ENCODE results near the gene HLA-DOA. TPM values are rescaled to one million over a fixed set of nuclear protein-coding genes. Genes with fewer than 3 reads are reported as not detected.

Gene HLA-DOA
- total RNA-seq, 4 donors from 2014 or later, result 0.20 to 2.9 (median 0.86) TPM

DNA sequence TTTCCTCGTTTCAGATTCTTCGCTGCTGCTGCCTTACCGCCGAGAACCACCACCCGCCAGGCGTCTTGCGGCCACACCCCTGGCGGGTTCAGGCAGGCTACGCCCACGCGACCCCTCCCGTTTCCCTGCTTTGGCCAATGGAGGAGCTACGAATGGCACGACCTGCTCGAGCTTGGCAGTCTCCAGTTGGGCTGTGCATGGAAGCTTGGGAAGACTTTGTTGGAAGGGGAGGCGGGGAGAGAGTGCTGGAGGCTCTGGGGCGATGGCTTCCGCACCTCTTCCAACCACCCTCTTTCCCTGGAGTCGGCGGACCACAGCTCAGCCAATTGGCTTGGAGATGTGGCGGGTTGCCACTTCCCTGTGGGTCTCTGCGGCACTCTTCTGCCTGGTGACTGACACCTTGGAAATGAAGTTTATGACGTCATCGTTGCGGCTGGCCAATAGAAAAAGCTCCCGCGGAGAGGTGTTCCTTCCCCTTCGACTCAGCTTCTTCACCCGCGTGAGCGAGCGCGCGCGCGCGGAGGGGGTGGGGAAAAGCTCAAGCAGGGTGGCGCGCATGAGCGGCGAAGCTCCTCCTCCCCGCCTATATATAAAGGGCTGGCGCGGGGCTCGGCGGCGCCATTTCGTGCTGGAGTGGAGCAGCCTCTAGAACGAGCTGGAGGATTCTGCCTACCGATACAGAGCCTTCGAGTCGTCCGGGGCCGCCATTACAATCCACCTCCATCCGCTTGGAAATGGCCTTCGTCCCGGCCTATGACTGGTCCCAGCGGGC, 37.6 kb downstream of the HLA-DOA start:
- ATAC-seq, result peak; percentile 59 to 67
- DNase-seq, result peak; percentile 100
- intact Hi-C loops (cut with DNase I; ENCODE audit: low total_unique reads), result loop anchor here (1.0 to 5.0 kb wide), 3 partner anchors 439 to 1309 kb away; partner anchors contain the start of genes C6orf47 and GPANK1
- peaks cover 0 to 37% of the 10 kb centered on the region in 2 donors for H3K36me3 ChIP-seq
- in situ Hi-C loops (cut with MboI; ENCODE audit: low sequenced_read_pairs in 4 of 4), result loop anchor here in 3 of 4 donors (25.0 kb wide), 3 partner anchors 441 to 1009 kb away; partner anchors contain the start of genes AGER (in 3 of the 3), AGPAT1 (in 3 of the 3), GPSM3 (in 3 of the 3) and PBX2 (in 3 of the 3)
- peaks cover 34% of the 10 kb centered on the region in 2 donors for H3K4me1 ChIP-seq
- H3K9me3 ChIP-seq, result no peaks in the 10 kb centered on the region
- TF ChIP-seq, protein P1, sequence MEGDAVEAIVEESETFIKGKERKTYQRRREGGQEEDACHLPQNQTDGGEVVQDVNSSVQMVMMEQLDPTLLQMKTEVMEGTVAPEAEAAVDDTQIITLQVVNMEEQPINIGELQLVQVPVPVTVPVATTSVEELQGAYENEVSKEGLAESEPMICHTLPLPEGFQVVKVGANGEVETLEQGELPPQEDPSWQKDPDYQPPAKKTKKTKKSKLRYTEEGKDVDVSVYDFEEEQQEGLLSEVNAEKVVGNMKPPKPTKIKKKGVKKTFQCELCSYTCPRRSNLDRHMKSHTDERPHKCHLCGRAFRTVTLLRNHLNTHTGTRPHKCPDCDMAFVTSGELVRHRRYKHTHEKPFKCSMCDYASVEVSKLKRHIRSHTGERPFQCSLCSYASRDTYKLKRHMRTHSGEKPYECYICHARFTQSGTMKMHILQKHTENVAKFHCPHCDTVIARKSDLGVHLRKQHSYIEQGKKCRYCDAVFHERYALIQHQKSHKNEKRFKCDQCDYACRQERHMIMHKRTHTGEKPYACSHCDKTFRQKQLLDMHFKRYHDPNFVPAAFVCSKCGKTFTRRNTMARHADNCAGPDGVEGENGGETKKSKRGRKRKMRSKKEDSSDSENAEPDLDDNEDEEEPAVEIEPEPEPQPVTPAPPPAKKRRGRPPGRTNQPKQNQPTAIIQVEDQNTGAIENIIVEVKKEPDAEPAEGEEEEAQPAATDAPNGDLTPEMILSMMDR (IDR thresholded peaks at IDR 0.05 in 4 of 5, conservative IDR thresholded peaks at IDR 0.05 in 1 of 5), result peak in 1 of 5 experiments; percentile 17
- peak; percentile 99 for TF ChIP-seq POLR2A (IDR thresholded peaks at IDR 0.05)
- H3K27ac ChIP-seq, result peak overlapping the region; percentile 97 to 100 (median 100)
- no peaks in the 10 kb centered on the region for H3K27me3 ChIP-seq
- H3K4me3 ChIP-seq, result peak overlapping the region; percentile 95 to 97 (median 96)

DNA sequence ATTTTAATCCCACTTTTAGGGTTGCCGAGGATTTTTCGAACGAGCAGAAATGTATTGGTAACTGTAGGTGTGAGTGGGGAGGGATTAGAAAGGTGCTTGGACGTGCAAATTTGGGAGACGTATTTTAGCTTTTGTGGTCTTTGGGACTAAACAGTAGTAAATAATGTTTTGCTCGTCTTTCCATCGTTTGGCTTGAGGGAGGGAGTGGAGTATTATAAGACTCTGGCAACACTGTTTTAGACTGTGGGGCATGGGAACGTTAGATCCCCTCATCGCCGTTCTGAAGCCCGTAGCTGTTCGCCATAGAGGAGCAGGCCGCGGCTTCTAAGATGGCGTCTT, 38.2 kb downstream of the HLA-DOA start:
- TF ChIP-seq, protein P1 (IDR thresholded peaks at IDR 0.05 in 4 of 5, conservative IDR thresholded peaks at IDR 0.05 in 1 of 5), result no peak
- no peak for TF ChIP-seq POLR2A (IDR thresholded peaks at IDR 0.05)
- Histone ChIP-seq H3K27ac (peak overlapping the region; percentile 97 to 100 (median 100)), H3K36me3 (peaks cover 0 to 31% of the 10 kb centered on the region in 2 donors), H3K4me1 (peaks cover 34% of the 10 kb centered on the region in 2 donors), H3K4me3 (peak overlapping the region; percentile 75 to 95 (median 78)), H3K27me3 (no peaks in the 10 kb centered on the region), H3K9me3 (no peaks in the 10 kb centered on the region)
- in situ Hi-C loops (cut with MboI; ENCODE audit: low sequenced_read_pairs in 4 of 4) (loop anchor here in 3 of 4 donors (25.0 kb wide), 3 partner anchors 441 to 1009 kb away; partner anchors contain the start of genes AGER (in 3 of the 3), AGPAT1 (in 3 of the 3), GPSM3 (in 3 of the 3) and PBX2 (in 3 of the 3)), intact Hi-C loops (cut with DNase I; ENCODE audit: low total_unique reads) (loop anchor here (1.0 to 5.0 kb wide), 3 partner anchors 439 to 1309 kb away; partner anchors contain the start of genes C6orf47 and GPANK1)
- DNase-seq, result no peak
- ATAC-seq, result no peak

DNA sequence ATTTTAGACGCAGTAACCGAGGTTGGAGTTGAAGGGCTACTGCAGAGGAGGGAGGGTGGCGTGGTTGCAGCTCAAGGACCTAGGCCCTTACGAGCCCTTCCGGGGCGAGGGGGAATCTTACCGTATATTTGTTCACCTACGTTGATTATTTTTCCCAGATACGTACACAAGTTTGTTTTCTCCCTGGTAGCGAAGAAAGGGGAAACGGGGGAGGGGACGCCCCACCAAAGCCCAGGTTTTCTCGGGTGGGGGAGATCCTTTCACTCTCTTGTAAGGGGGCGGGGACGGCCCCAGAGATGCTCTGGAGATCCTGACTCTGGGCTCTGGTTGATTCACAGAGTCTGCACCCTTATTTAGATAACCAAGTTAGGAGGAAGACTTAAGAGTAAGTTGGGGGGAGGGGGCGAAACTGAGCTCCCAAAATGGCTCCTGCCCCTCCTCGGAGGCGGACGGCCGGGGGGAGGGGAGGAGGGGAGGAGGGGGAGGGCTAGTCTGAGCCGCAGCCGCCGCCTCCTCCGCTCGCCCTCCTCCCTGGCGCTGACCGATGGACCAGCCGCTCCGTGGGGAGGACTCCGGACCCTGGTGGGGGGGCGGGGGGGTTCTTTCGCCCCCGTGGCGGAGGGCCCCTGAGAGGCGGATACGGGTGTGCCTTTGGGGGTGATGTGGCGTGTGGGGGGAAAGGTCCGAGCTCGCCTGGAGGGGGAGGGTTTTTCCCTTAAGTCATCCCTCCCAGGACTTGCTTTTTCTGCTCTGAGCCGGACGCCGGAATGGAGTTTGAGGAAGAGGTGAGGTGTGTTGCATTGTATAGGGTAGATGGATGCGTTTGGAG, 38.8 kb downstream of the HLA-DOA start:
- in situ Hi-C loops (cut with MboI; ENCODE audit: low sequenced_read_pairs in 4 of 4), result loop anchor here in 3 of 4 donors (25.0 kb wide), 3 partner anchors 442 to 1008 kb away; partner anchors contain the start of genes AGER (in 3 of the 3), AGPAT1 (in 3 of the 3), GPSM3 (in 3 of the 3) and PBX2 (in 3 of the 3)
- peaks cover 34% of the 10 kb centered on the region in 2 donors for H3K4me1 ChIP-seq
- H3K36me3 ChIP-seq, result peaks cover 0 to 25% of the 10 kb centered on the region in 2 donors
- TF ChIP-seq POLR2A (IDR thresholded peaks at IDR 0.05), result no peak
- TF ChIP-seq, protein P1 (IDR thresholded peaks at IDR 0.05 in 4 of 5, conservative IDR thresholded peaks at IDR 0.05 in 1 of 5), result peak in 1 of 5 experiments; percentile 4
- no peaks in the 10 kb centered on the region for H3K9me3 ChIP-seq
- no peaks in the 10 kb centered on the region for H3K27me3 ChIP-seq
- ATAC-seq (peak; percentile 9 to 11), DNase-seq (peak; percentile 86 to 90)
- peak overlapping the region; percentile 97 to 100 (median 100) for H3K27ac ChIP-seq
- intact Hi-C loops (cut with DNase I; ENCODE audit: low total_unique reads), result loop anchor here (1.0 to 5.0 kb wide), 3 partner anchors 440 to 1308 kb away; partner anchors contain the start of genes C6orf47 and GPANK1
- peak overlapping the region; percentile 75 to 95 (median 78) for H3K4me3 ChIP-seq
